Neural crest cell (in vitro differentiated cells): ENCODE measurements around the gene PLSCR5. TPM values are rescaled to one million over a fixed set of nuclear protein-coding genes. Genes with fewer than 3 reads are reported as not detected.

ENCODE experiments used
- DNase-seq: peaks from one replicate; pipeline ENCODE4 v3.0.0; 2021; ENCODE audit warnings: low read depth, mixed read lengths, low spot score
- H3K27ac Mint-ChIP-seq: one replicate; pipeline ENCODE4 v1.8.0; 2021; ENCODE audit warnings: mild to moderate bottlenecking, mixed read lengths; ENCODE audit not compliant: unreplicated experiment
- H3K27me3 Mint-ChIP-seq: 2 replicates; pipeline ENCODE4 v1.8.0; 2021; ENCODE audit warnings: low read depth, mild to moderate bottlenecking, mixed read lengths
- H3K36me3 Mint-ChIP-seq: 2 replicates; pipeline ENCODE4 v1.8.0; 2021; ENCODE audit warnings: low read depth, mild to moderate bottlenecking, mixed read lengths
- H3K4me1 Mint-ChIP-seq: 2 replicates; pipeline ENCODE4 v1.8.0; 2021; ENCODE audit warnings: mixed read lengths
- H3K4me3 Mint-ChIP-seq: one replicate; pipeline ENCODE4 v1.8.0; 2021; ENCODE audit warnings: mild to moderate bottlenecking, mixed read lengths
- H3K9me3 Mint-ChIP-seq: 2 replicates; pipeline ENCODE4 v1.8.0; 2021; ENCODE audit warnings: mixed read lengths
- CTCF ChIP-seq: fragments of 200-600 bp; sonication (generic); conservative IDR thresholded peaks from 2 replicates; pipeline ENCODE4 v1.5.0; 2021; ENCODE audit warnings: antibody characterized with exemption, mild to moderate bottlenecking
- total RNA-seq: library from RNA; stranded (reverse); gene quantifications from 2 replicates; pipeline ENCODE4 v1.2.1, GENCODE V29; 2021

Gene PLSCR5
- total RNA-seq, 1 donor from 2014 or later = not detected

- TF ChIP-seq CTCF = no peak
- Mint-ChIP-seq H3K27me3 (no peaks in the 10 kb centered on the region), H3K9me3 (no peaks in the 10 kb centered on the region), H3K36me3 (no peaks in the 10 kb centered on the region), H3K27ac (no peak overlapping the region), H3K4me1 (no peaks in the 10 kb centered on the region), H3K4me3 (no peak overlapping the region)
- no peak for DNase-seq
Measured at GRCh38 chr3:146574173-146574572, 31.0 kb downstream of the PLSCR5 start.

- H3K27me3 Mint-ChIP-seq = no peaks in the 10 kb centered on the region
- H3K36me3 Mint-ChIP-seq = no peaks in the 10 kb centered on the region
- no peak for TF ChIP-seq CTCF
- no peak for DNase-seq
- no peaks in the 10 kb centered on the region for H3K4me1 Mint-ChIP-seq
- no peak overlapping the region for H3K27ac Mint-ChIP-seq
- no peak overlapping the region for H3K4me3 Mint-ChIP-seq
- H3K9me3 Mint-ChIP-seq = no peaks in the 10 kb centered on the region
Measured at GRCh38 chr3:146569314-146569713, 35.8 kb downstream of the PLSCR5 start.

GRCh38 chr3:146566138-146566537 is 39.0 kb downstream of the PLSCR5 start:
- no peaks in the 10 kb centered on the region for H3K36me3 Mint-ChIP-seq
- no peak overlapping the region for H3K4me3 Mint-ChIP-seq
- no peaks in the 10 kb centered on the region for H3K27me3 Mint-ChIP-seq
- H3K9me3 Mint-ChIP-seq = peaks cover 5% of the 10 kb centered on the region
- H3K27ac Mint-ChIP-seq = peak overlapping the region; percentile 79
- no peaks in the 10 kb centered on the region for H3K4me1 Mint-ChIP-seq
- TF ChIP-seq CTCF = no peak
- no peak for DNase-seq

GRCh38 chr3:146561879-146562278 is 43.3 kb downstream of the PLSCR5 start:
- Mint-ChIP-seq H3K4me3 (no peak overlapping the region), H3K27ac (no peak overlapping the region), H3K4me1 (no peaks in the 10 kb centered on the region), H3K36me3 (no peaks in the 10 kb centered on the region), H3K9me3 (peaks cover 5% of the 10 kb centered on the region), H3K27me3 (no peaks in the 10 kb centered on the region)
- no peak for TF ChIP-seq CTCF
- no peak for DNase-seq

- Mint-ChIP-seq H3K27ac (no peak overlapping the region), H3K27me3 (no peaks in the 10 kb centered on the region), H3K36me3 (no peaks in the 10 kb centered on the region), H3K4me1 (no peaks in the 10 kb centered on the region), H3K4me3 (no peak overlapping the region), H3K9me3 (peaks cover 5% of the 10 kb centered on the region)
- TF ChIP-seq CTCF = no peak
- DNase-seq = no peak
Measured at GRCh38 chr3:146561463-146561862, 43.7 kb downstream of the PLSCR5 start.

GRCh38 chr3:146560678-146561077 is 44.5 kb downstream of the PLSCR5 start:
- no peak for DNase-seq
- no peak overlapping the region for H3K27ac Mint-ChIP-seq

More at GRCh38 chr3:146560678-146561077, 44.5 kb downstream of the PLSCR5 start:
- Mint-ChIP-seq H3K27me3 (no peaks in the 10 kb centered on the region), H3K4me3 (no peak overlapping the region), H3K4me1 (no peaks in the 10 kb centered on the region), H3K36me3 (no peaks in the 10 kb centered on the region), H3K9me3 (peaks cover 5% of the 10 kb centered on the region)
- TF ChIP-seq CTCF = no peak
